Measurements from ENCODE around the gene CWC25.

CWC25 gene

GRCh38 chr17:38777641-38778250 is 47.4 kb downstream of the CWC25 start:
- Histone ChIP-seq H3K4me2 (ENCODE audit: insufficient read depth, low read length) (no peak overlapping the region), H3K4me1 (ENCODE audit: insufficient read depth, low read length) (no peaks in the 10 kb centered on the region), H3K9ac (ENCODE audit: low read depth, low read length) (no peak overlapping the region), H3K4me3 (ENCODE audit: low read depth in 1 of 2, low read length in 2 of 2) (no peak overlapping the region), H3K27me3 (ENCODE audit: insufficient read depth, low read length, poor library complexity) (no peaks in the 10 kb centered on the region), H2AFZ (ENCODE audit: low read depth, low read length) (no peak overlapping the region), H3K9me3 (ENCODE audit: insufficient read depth, low read length, severe bottlenecking) (no peaks in the 10 kb centered on the region), H3K79me2 (ENCODE audit: insufficient read depth, low read length) (no peaks in the 10 kb centered on the region), H4K20me1 (ENCODE audit: insufficient read depth, low read length) (no peaks in the 10 kb centered on the region; the same call in none of the 2 replicates), H3K36me3 (ENCODE audit: insufficient read depth, low read length) (peaks cover 91% of the 10 kb centered on the region), H3K27ac (ENCODE audit: low read length) (no peak overlapping the region)
- TF ChIP-seq EZH2 (IDR thresholded peaks at IDR 0.05; ENCODE audit: borderline replicate concordance, low read depth, low read length, severe bottlenecking), result no peak
- TF ChIP-seq, protein P1, sequence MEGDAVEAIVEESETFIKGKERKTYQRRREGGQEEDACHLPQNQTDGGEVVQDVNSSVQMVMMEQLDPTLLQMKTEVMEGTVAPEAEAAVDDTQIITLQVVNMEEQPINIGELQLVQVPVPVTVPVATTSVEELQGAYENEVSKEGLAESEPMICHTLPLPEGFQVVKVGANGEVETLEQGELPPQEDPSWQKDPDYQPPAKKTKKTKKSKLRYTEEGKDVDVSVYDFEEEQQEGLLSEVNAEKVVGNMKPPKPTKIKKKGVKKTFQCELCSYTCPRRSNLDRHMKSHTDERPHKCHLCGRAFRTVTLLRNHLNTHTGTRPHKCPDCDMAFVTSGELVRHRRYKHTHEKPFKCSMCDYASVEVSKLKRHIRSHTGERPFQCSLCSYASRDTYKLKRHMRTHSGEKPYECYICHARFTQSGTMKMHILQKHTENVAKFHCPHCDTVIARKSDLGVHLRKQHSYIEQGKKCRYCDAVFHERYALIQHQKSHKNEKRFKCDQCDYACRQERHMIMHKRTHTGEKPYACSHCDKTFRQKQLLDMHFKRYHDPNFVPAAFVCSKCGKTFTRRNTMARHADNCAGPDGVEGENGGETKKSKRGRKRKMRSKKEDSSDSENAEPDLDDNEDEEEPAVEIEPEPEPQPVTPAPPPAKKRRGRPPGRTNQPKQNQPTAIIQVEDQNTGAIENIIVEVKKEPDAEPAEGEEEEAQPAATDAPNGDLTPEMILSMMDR (IDR thresholded peaks at IDR 0.05; ENCODE audit: borderline replicate concordance, extremely low read depth, low read length, poor library complexity, severe bottlenecking), result no peak
- DNase-seq, result no peak
- ATAC-seq (ENCODE audit: insufficient read depth, low read depth), result no peak

DNA sequence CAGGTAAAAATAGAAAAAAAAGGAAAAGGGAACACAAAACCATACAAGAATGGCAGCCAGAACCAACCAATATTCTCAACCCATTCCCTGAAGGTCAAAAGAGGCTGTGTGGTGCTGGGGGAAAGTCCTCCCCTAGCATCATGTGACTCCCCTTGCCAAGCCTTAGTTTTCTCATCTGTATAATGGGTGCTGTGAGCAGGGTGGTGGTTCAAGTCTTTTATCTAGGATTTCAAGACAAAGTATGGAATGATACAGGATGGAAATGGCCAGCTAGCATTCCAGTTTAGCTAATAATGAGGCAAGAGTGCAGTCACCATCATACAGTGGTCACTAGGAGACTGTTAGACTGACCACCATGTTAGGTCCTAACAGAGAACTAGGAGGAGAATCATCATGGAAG is 51.9 kb downstream of the CWC25 start:
- Histone ChIP-seq H3K4me3 (ENCODE audit: low read depth in 1 of 2, low read length in 2 of 2) (no peak overlapping the region), H3K4me1 (ENCODE audit: insufficient read depth, low read length) (no peaks in the 10 kb centered on the region), H4K20me1 (ENCODE audit: insufficient read depth, low read length) (peaks cover 15% of the 10 kb centered on the region; the same call in 1 of the 2 replicates), H3K79me2 (ENCODE audit: insufficient read depth, low read length) (no peaks in the 10 kb centered on the region), H3K9ac (ENCODE audit: low read depth, low read length) (no peak overlapping the region), H3K27ac (ENCODE audit: low read length) (no peak overlapping the region), H3K27me3 (ENCODE audit: insufficient read depth, low read length, poor library complexity) (no peaks in the 10 kb centered on the region), H3K4me2 (ENCODE audit: insufficient read depth, low read length) (no peak overlapping the region), H3K9me3 (ENCODE audit: insufficient read depth, low read length, severe bottlenecking) (no peaks in the 10 kb centered on the region), H2AFZ (ENCODE audit: low read depth, low read length) (no peak overlapping the region), H3K36me3 (ENCODE audit: insufficient read depth, low read length) (peaks cover 91% of the 10 kb centered on the region)
- DNase-seq, result no peak
- ATAC-seq (ENCODE audit: insufficient read depth, low read depth), result no peak
- TF ChIP-seq, protein P1 (IDR thresholded peaks at IDR 0.05; ENCODE audit: borderline replicate concordance, extremely low read depth, low read length, poor library complexity, severe bottlenecking), result no peak
- no peak for TF ChIP-seq EZH2 (IDR thresholded peaks at IDR 0.05; ENCODE audit: borderline replicate concordance, low read depth, low read length, severe bottlenecking)

DNA sequence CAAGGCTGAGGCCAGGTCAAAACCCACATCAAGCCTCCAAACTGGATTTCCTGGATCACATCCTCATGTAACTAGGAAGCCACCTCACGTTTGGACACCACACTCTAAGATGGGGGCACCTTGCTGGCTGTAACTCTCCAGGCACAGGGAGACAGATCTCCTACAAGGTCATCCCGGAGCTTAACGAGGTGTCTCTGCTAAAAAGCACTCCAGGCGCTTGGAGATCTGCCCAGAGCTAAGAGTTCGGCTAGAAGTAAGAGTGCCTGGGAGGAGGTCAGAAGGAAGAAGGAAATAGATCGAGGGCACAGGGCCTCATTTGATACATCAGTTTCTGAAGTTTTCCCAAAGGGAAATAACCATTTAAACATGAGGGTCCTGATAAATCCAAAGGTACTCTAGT is 56.7 kb downstream of the CWC25 start:
- Histone ChIP-seq H4K20me1 (ENCODE audit: insufficient read depth, low read length) (peaks cover 32% of the 10 kb centered on the region), H3K4me3 (ENCODE audit: low read depth in 1 of 2, low read length in 2 of 2) (no peak overlapping the region), H3K4me2 (ENCODE audit: insufficient read depth, low read length) (no peak overlapping the region), H3K9ac (ENCODE audit: low read depth, low read length) (no peak overlapping the region), H3K27ac (ENCODE audit: low read length) (no peak overlapping the region), H3K27me3 (ENCODE audit: insufficient read depth, low read length, poor library complexity) (no peaks in the 10 kb centered on the region), H2AFZ (ENCODE audit: low read depth, low read length) (no peak overlapping the region), H3K79me2 (ENCODE audit: insufficient read depth, low read length) (no peaks in the 10 kb centered on the region), H3K9me3 (ENCODE audit: insufficient read depth, low read length, severe bottlenecking) (no peaks in the 10 kb centered on the region), H3K36me3 (ENCODE audit: insufficient read depth, low read length) (peaks cover 97% of the 10 kb centered on the region), H3K4me1 (ENCODE audit: insufficient read depth, low read length) (no peaks in the 10 kb centered on the region)
- DNase-seq, result no peak
- no peak for ATAC-seq (ENCODE audit: insufficient read depth, low read depth)
- TF ChIP-seq EZH2 (IDR thresholded peaks at IDR 0.05; ENCODE audit: borderline replicate concordance, low read depth, low read length, severe bottlenecking), result no peak
- TF ChIP-seq, protein P1 (IDR thresholded peaks at IDR 0.05; ENCODE audit: borderline replicate concordance, extremely low read depth, low read length, poor library complexity, severe bottlenecking), result no peak
